B cell (primary cell): ENCODE data around the gene GTPBP4.

Experiments
- CTCF ChIP-seq: fragments of 200-600 bp; IDR thresholded peaks from one replicate; pipeline ENCODE4 v1.8.0; 2022; ENCODE audit warnings: antibody characterized with exemption, mild to moderate bottlenecking
- EZH2 ChIP-seq: IDR thresholded peaks from 2 replicates; pipeline ENCODE4 v1.6.1; 2012; ENCODE audit warnings: borderline replicate concordance, low read depth, mild to moderate bottlenecking, moderate library complexity, low read length; ENCODE audit not compliant: insufficient read depth, poor library complexity, severe bottlenecking

- no peak for TF ChIP-seq CTCF
- no peak for TF ChIP-seq EZH2
Measured at GRCh38 chr10:996031-996430, 7.8 kb downstream of the GTPBP4 start.
